Measurements from ENCODE around the gene TIMM10B.

DNA sequence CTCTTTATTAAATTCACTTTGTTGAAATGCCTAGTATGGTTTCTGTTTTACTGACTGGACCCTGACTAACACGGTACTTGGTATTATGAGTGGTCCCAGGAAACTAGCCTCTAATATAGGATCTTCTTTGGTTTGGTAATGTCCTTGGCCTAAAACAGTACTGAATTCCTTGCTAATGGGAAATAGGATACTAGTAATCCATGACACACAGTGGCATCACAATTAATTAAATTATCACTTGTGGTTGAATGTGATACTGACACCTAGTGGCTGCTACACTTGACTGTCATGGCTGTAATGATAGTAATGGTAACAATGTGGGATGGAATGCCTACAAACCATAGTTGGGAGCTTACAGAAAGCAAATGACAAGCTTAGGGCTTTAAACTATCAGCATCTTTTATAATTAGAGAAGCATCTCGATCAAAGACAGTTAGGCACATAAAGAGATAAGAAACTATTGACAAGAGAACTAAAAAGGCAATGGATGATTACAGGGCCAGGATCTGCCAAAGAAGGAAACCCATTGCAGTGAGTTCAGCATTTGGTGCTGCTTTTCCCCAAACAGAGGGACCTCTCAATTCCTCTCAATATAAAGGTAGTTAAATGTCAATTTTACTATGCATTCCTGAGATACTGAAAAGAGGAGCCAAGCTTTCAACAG is 24.4 kb downstream of the TIMM10B start:
- TF ChIP-seq POLR2A (IDR thresholded peaks at IDR 0.05; ENCODE audit: low read length) (no peak), NR3C1 (IDR thresholded peaks at IDR 0.05) (no peak), RFX5 (IDR thresholded peaks at IDR 0.05) (no peak)
- TF ChIP-seq, protein P1, sequence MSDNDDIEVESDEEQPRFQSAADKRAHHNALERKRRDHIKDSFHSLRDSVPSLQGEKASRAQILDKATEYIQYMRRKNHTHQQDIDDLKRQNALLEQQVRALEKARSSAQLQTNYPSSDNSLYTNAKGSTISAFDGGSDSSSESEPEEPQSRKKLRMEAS (IDR thresholded peaks at IDR 0.05): no peak
- TF ChIP-seq, protein P2, sequence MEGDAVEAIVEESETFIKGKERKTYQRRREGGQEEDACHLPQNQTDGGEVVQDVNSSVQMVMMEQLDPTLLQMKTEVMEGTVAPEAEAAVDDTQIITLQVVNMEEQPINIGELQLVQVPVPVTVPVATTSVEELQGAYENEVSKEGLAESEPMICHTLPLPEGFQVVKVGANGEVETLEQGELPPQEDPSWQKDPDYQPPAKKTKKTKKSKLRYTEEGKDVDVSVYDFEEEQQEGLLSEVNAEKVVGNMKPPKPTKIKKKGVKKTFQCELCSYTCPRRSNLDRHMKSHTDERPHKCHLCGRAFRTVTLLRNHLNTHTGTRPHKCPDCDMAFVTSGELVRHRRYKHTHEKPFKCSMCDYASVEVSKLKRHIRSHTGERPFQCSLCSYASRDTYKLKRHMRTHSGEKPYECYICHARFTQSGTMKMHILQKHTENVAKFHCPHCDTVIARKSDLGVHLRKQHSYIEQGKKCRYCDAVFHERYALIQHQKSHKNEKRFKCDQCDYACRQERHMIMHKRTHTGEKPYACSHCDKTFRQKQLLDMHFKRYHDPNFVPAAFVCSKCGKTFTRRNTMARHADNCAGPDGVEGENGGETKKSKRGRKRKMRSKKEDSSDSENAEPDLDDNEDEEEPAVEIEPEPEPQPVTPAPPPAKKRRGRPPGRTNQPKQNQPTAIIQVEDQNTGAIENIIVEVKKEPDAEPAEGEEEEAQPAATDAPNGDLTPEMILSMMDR (IDR thresholded peaks at IDR 0.05): peak; percentile 85
